Posterior cingulate gyrus (tissue), 11 donors: ENCODE results near the gene DAG1.
A peak's percentile ranks its signal among the peaks of the same experiment; 100 is the strongest.

Experiments used
- DNase-seq, 10 donors: peaks; one replicate each; pipeline versions ENCODE4 v3.0.0 to v3.0.0-alpha.2; 2020 to 2021; ENCODE audit warnings: mixed read lengths in 3 of 10
- intact Hi-C: fragments of 100-400 bp; cut with DNase I; formaldehyde crosslinking; loops from one replicate; pipeline ENCODE4 v1.15.1; 2023

Gene DAG1

GRCh38 chr3:49512781-49513355 is 42.8 kb downstream of the DAG1 start:
- intact Hi-C loops = no loop called here
- DNase-seq = peak in 1 of 10 donors; percentile 6

- intact Hi-C loops = no loop called here
- no peak for DNase-seq
Observed at GRCh38 chr3:49513494-49514124, 43.5 kb downstream of the DAG1 start.

DNA sequence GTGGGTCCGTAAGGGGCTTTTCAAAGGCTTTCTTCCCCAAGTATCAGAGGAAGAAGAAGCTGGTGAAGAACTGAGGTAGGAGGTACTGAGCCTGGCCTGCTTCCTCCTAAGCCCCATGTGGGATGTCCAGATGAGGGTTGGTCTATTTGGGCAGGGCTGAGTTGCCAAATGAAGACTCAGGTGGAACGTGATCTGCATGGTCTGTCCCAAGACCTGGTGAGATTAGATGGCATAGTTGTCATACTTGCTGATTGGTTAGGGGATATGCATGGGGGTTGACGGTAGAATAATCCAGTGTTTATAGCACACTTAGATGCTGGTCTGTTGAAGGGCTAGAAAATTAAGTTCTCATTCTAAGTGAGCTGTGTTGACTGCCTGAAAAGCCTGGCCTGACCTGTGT is 47.9 kb downstream of the DAG1 start:
- peak in 1 of 10 donors; percentile 5 for DNase-seq
- intact Hi-C loops = no loop called here

DNA sequence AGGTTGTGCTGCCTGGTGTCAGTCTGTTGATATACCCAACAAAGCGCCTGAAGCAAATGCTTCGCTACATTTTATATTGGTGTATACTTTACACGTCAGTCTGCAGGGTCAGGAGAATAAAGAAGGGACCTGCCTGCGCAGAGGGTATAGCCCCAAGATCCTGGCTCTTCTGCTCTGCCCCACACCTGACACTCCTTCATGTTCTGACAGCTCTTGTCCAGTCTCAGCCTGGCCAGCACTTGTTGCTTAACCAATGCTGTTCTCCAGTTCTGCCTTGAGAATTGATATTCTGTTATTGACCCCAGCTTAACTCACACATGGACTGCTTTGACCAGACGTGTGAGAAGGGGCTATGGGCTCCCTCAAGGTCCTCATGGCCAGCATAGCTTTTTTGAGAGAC is 48.4 kb downstream of the DAG1 start:
- intact Hi-C loops = no loop called here
- peak in 1 of 10 donors; percentile 15 for DNase-seq

DNA sequence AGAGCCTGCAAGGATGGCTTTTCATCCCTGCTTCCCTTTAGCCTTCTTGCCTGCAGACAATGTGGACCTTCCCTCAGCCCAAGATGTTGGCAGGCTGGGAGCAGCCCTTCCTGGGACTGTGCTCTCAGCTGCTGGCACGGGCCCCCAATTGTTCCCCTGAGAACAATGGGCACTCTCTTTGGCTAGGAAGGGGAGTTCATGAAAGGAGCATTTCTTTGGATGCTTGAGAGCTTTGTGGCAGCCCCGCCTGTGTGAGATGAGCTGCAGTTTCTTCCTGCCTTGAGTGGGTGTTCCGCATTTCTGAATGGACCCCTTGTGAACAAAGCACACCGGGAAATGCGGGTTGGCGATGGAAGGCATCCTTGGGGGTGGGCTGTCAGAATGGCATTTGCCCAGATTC is 49.2 kb downstream of the DAG1 start:
- intact Hi-C loops = loop anchor here (1.0 kb wide), 1 partner anchor 49 kb away; the partner anchor contains the start of gene DAG1
- peak; percentile 47 to 96 (median 76) for DNase-seq

GRCh38 chr3:49519916-49520385 is 49.9 kb downstream of the DAG1 start:
- intact Hi-C loops = loop anchor here (1.0 kb wide), 1 partner anchor 50 kb away; the partner anchor contains the start of gene DAG1
- DNase-seq = peak in 1 of 10 donors; percentile 53

- intact Hi-C loops = no loop called here
- peak in 1 of 10 donors; percentile 36 for DNase-seq
Observed at GRCh38 chr3:49523756-49524747, 54.0 kb downstream of the DAG1 start.

- peak in 1 of 10 donors; percentile 5 for DNase-seq
- intact Hi-C loops = no loop called here
Observed at GRCh38 chr3:49529567-49529966, 59.5 kb downstream of the DAG1 start.

GRCh38 chr3:49530231-49530630 is 60.2 kb downstream of the DAG1 start:
- intact Hi-C loops = no loop called here
- DNase-seq = peak in 2 of 10 donors; percentile 17 to 24

DNA sequence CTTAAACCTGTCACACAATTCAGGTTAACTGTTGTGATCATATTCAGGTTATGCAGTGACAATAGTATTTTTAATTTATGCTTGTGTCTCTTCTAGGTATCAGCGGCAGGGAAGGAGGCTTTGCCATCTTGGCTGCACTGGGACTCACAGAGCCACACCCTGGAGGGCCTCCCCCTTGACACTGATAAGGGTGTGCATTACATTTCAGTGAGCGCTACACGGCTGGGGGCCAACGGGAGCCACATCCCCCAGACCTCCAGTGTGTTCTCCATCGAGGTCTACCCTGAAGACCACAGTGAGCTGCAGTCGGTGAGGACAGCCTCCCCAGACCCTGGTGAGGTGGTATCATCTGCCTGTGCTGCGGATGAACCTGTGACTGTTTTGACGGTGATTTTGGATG is 60.6 kb downstream of the DAG1 start:
- DNase-seq = peak in 2 of 10 donors; percentile 26 to 38
- intact Hi-C loops = no loop called here

- peak in 2 of 10 donors; percentile 67 to 71 for DNase-seq
- intact Hi-C loops = no loop called here
Observed at GRCh38 chr3:49531218-49531617, 61.2 kb downstream of the DAG1 start.

DNA sequence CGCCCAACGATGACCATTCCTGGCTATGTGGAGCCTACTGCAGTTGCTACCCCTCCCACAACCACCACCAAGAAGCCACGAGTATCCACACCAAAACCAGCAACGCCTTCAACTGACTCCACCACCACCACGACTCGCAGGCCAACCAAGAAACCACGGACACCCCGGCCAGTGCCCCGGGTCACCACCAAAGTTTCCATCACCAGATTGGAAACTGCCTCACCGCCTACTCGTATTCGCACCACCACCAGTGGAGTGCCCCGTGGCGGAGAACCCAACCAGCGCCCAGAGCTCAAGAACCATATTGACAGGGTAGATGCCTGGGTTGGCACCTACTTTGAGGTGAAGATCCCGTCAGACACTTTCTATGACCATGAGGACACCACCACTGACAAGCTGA is 61.6 kb downstream of the DAG1 start:
- DNase-seq = peak in 2 of 10 donors; percentile 29 to 63
- intact Hi-C loops = no loop called here

DNA sequence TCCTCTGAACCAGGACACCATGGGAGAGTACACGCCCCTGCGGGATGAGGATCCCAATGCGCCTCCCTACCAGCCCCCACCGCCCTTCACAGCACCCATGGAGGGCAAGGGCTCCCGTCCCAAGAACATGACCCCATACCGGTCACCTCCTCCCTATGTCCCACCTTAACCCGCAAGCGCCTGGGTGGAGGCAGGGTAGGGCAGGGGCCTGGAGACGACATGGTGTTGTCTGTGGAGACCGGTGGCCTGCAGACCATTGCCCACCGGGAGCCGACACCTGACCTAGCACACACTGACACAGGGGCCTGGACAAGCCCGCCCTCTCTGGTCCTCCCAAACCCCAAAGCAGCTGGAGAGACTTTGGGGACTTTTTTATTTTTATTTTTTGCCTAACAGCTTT is 63.0 kb downstream of the DAG1 start:
- no peak for DNase-seq
- intact Hi-C loops = no loop called here

GRCh38 chr3:49533786-49534519 is 63.9 kb downstream of the DAG1 start:
- intact Hi-C loops = no loop called here
- peak in 1 of 10 donors; percentile 62 for DNase-seq

DNA sequence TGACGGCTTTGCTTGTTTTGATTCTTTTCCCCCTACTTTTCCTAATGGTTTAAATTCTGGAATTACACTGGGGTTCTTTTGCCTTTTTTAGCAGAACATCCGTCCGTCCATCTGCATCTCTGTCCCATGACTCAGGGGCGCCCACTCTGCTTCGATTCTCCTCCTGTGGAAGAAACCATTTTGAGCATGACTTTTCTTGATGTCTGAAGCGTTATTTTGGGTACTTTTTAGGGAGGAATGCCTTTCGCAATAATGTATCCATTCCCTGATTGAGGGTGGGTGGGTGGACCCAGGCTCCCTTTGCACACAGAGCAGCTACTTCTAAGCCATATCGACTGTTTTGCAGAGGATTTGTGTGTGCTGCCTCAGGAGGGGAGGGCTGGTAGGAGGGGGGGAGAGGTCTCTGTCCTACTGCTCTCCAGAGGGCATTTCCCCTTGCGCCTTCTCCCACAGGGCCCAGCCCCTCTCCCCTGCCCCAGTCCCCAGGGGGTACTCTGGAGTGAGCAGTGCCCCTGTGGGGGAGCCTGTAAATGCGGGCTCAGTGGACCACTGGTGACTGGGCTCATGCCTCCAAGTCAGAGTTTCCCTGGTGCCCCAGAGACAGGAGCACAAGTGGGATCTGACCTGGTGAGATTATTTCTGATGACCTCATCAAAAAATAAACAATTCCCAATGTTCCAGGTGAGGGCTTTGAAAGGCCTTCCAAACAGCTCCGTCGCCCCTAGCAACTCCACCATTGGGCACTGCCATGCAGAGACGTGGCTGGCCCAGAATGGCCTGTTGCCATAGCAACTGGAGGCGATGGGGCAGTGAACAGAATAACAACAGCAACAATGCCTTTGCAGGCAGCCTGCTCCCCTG is 64.7 kb downstream of the DAG1 start:
- DNase-seq = peak in 9 of 10 donors; percentile 44 to 97 (median 83)

GRCh38 chr3:49535971-49536874 is 66.2 kb downstream of the DAG1 start:
- intact Hi-C loops = no loop called here
- DNase-seq = peak in 2 of 10 donors; percentile 55 to 58

More for the DNA sequence above, 64.7 kb downstream of the DAG1 start:
- intact Hi-C loops = no loop called here

- DNase-seq = peak in 2 of 10 donors; percentile 54 to 59
Observed at GRCh38 chr3:49536875-49537533, 66.9 kb downstream of the DAG1 start.

More at GRCh38 chr3:49536875-49537533, 66.9 kb downstream of the DAG1 start:
- intact Hi-C loops = no loop called here
